ENCODE measurements around the gene B9D2.
A peak's percentile ranks its signal among the peaks of the same experiment; 100 is the strongest.

The B9D2 gene

GRCh38 chr19:41364524-41365391 is 809 bp upstream of the B9D2 start:
- H3K4me3 ChIP-seq (ENCODE audit: low read depth, low read length), result peak overlapping the region; percentile 60
- DNase-seq (ENCODE audit: low read depth), result no peak

DNA sequence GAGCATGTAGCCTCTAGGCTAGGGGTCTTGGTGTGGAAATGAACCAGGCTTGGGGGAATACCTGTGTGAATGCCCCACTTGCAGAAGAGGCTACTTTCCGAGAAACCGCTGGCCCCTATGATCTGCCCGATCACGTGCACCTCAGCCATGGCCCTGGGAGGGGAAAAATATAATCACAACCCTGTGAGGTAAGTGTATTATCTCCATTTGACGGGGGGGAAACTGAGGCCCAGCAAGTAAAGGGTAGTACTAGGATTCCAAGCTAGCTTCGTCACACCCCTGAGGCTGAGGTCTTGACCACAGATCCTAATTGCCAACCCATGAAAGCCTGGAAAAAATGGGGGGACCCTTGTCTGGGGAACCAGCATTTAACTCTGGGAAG is 587 bp downstream of the B9D2 start:
- DNase-seq (ENCODE audit: low read depth), result no peak
- TF ChIP-seq, protein P1, sequence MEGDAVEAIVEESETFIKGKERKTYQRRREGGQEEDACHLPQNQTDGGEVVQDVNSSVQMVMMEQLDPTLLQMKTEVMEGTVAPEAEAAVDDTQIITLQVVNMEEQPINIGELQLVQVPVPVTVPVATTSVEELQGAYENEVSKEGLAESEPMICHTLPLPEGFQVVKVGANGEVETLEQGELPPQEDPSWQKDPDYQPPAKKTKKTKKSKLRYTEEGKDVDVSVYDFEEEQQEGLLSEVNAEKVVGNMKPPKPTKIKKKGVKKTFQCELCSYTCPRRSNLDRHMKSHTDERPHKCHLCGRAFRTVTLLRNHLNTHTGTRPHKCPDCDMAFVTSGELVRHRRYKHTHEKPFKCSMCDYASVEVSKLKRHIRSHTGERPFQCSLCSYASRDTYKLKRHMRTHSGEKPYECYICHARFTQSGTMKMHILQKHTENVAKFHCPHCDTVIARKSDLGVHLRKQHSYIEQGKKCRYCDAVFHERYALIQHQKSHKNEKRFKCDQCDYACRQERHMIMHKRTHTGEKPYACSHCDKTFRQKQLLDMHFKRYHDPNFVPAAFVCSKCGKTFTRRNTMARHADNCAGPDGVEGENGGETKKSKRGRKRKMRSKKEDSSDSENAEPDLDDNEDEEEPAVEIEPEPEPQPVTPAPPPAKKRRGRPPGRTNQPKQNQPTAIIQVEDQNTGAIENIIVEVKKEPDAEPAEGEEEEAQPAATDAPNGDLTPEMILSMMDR (IDR thresholded peaks at IDR 0.05; ENCODE audit: control insufficient read depth, extremely low read depth, insufficient read depth), result no peak
- H3K4me3 ChIP-seq (ENCODE audit: low read depth, low read length), result peak overlapping the region; percentile 60

More at GRCh38 chr19:41364524-41365391, 809 bp upstream of the B9D2 start:
- TF ChIP-seq, protein P1 (IDR thresholded peaks at IDR 0.05; ENCODE audit: control insufficient read depth, extremely low read depth, insufficient read depth), result no peak

DNA sequence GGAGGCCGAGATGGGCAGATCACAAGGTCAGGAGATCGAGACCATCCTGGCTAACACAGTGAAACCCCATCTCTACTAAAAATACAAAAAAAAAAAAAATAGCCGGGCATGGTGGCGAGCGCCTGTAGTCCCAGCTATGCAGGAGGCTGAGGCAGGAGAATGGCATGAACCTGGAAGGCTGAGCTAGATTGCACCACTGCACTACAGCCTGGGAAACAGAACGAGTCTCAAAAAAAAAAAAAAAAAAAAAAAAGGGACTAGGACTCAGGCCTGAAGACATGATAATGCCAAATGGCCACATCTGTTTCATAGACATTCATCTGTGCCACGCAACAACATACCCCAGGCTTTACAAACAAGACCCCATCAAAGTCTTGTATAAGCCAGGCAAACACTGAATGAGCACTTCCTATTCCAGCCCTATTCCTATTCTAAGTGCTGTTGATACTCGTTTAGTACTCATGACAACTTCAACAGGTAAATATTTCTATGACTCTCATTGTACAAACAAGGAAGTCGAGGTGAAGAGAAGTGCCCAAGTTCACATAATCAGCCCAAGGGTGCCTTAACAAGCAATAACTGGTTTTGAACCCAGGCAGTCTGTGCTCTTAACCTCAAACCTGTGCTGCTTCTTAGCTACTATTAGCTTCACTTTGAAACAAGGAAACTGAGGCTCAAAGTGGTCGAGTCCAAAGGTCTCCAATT is 1.7 kb downstream of the B9D2 start:
- no peak for DNase-seq (ENCODE audit: low read depth)
- TF ChIP-seq, protein P1 (IDR thresholded peaks at IDR 0.05; ENCODE audit: control insufficient read depth, extremely low read depth, insufficient read depth), result no peak
- H3K4me3 ChIP-seq (ENCODE audit: low read depth, low read length), result no peak overlapping the region

DNA sequence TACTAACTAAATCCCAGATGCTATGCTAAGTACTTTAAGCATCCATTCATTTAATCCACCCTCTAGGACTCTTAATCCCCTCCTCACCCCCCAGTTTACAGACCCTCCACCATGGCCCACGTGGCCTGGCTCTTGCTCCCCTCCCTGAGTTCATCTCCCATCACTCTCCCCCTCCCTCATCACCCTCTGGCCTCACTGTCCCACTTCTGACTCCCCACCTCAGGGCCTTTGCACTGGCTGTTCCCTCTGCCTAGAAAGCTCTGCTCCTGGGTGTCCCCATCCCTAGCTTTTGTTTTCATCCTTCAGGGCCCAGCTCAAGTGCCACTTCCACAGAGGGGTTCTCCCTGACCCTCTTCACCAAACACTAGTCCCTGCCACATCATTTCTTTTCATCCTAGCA is 4.2 kb downstream of the B9D2 start:
- TF ChIP-seq, protein P1 (IDR thresholded peaks at IDR 0.05; ENCODE audit: control insufficient read depth, extremely low read depth, insufficient read depth), result no peak
- no peak for DNase-seq (ENCODE audit: low read depth)
- no peak overlapping the region for H3K4me3 ChIP-seq (ENCODE audit: low read depth, low read length)

GRCh38 chr19:41357746-41358145 is 6.2 kb downstream of the B9D2 start:
- no peak for DNase-seq (ENCODE audit: low read depth)
- TF ChIP-seq, protein P1 (IDR thresholded peaks at IDR 0.05; ENCODE audit: control insufficient read depth, extremely low read depth, insufficient read depth), result no peak
- H3K4me3 ChIP-seq (ENCODE audit: low read depth, low read length), result no peak overlapping the region

GRCh38 chr19:41356984-41357739 is 6.8 kb downstream of the B9D2 start:
- no peak for DNase-seq (ENCODE audit: low read depth)
- TF ChIP-seq, protein P1 (IDR thresholded peaks at IDR 0.05; ENCODE audit: control insufficient read depth, extremely low read depth, insufficient read depth), result no peak
- no peak overlapping the region for H3K4me3 ChIP-seq (ENCODE audit: low read depth, low read length)
